AG20443 (cell line): ENCODE data around the gene BMP2K.
A peak's percentile ranks its signal among the peaks of the same experiment; 100 is the strongest.

Source experiments
- DNase-seq: peaks from one replicate; pipeline ENCODE4 v3.0.0; 2012; ENCODE audit warnings: low spot score, mixed read lengths

Gene BMP2K

DNA sequence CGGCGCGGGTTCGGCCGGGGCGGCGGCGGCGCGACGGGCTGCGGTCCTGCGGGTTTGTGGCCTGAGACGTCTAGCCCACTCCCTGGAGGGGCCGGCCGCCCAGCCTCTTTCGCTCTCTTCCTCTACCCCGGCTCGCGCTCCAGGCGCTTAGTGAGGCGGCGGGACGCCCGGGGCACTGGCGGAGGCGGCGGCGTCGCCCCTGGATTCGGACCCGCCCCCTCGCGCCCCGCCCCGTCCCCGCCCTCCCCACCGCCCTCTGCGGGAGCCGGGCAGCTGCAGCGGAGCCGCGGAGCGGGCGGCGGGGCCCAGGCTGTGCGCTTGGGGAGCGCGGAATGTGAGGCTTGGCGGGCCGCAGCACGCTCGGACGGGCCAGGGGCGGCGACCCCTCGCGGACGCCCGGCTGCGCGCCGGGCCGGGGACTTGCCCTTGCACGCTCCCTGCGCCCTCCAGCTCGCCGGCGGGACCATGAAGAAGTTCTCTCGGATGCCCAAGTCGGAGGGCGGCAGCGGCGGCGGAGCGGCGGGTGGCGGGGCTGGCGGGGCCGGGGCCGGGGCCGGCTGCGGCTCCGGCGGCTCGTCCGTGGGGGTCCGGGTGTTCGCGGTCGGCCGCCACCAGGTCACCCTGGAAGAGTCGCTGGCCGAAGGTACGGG, at the start of gene BMP2K:
Gene BMP2K (plus strand): TSS at position 272 of the 650 bp plus-strand sequence. CDS start 194 bp downstream, at position 466.
- DNase-seq, result peak; percentile 95

DNA sequence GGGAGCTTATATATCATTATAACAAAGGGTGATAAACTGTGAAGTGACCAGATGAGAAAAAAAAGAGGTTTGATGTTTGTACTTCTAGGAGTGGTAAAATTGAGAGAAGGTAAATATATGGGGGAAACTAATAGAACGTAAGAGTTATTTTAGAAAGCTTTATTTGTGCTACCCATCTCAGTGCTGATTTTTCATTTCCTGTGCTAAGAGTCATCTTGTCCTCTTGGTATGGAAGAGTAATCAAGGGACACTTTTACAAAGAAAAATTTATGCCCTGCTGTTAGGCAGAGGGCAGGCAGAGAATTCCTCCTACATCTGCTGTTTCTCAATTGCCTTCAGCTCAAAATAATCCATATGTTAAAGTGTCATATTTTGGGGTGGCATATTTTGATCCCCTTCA, 49.6 kb upstream of the BMP2K start:
- DNase-seq, result no peak

- no peak for DNase-seq
These were observed 43.6 kb upstream of the BMP2K start for GRCh38 chr4:78732332-78733104.

DNA sequence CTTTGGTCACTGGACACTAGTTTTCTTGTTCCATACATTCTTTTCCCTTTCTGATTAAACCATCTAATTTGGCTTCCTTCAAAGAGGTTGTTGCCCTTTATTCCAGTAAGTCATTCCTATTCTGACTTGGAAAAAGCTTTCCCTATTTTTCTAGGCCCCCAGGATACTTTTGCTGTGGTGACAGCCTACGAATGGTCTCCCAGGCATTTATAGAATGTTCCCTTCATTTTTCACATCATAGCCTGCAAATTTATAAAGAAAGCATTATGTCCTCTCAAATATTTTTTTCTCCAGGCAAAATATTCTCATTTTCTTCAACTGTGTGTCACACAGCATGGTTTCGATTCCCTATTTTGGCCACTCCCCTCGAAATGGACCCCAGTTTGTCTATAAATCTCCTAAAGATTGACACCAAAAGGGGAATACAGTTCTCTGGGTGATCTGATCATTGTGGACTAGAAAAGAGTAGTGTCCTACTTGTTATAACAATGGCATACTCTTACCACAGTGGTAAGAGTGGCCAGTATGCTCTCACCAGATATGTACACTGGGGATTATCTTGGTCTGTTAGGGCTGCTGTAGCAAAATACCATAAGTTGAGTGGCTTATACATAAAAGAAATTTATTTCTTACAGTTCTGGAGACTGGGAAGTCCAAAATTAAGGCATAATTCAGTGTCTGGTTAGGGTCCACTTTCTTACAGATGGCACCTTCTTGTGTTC, 41.5 kb upstream of the BMP2K start:
- DNase-seq, result no peak

DNA sequence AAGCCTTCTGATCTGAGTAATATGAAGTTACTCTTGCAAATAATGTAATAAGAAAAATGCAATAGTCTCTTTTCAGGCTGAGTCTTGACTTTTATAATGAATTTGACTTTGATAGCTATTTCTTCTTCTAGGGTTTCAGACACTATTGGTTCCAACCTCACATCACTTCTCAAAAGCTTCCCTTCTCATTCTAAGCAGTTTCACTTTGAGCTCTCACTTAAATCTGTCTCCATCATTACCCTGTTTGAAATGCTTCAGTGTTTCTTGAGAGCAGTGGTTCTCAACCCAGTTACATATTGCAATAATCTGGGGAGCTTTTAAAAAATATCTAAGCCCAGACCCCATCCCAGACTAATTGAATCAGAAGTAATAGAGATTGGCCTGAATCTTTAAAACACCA, 40.5 kb upstream of the BMP2K start:
- DNase-seq, result no peak

DNA sequence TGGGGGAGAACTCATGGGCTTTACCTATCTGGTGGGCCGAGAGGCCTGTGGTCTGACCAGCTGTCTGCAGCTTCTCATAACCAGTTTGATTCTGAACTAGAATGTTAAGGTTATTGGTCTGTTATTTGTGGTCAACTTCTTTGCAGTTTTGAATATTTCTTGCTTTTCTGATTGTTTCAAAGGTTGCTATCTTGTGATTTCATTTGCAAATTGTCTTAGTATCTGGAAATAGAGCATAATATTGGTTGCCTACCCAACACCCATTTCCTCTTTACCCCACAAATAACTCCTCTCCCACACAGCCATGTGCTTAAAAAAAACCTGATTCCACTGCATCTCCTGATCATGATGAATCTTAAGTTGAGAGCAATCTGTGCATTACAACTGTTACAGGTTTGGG, 39.1 kb upstream of the BMP2K start:
- DNase-seq, result no peak

DNA sequence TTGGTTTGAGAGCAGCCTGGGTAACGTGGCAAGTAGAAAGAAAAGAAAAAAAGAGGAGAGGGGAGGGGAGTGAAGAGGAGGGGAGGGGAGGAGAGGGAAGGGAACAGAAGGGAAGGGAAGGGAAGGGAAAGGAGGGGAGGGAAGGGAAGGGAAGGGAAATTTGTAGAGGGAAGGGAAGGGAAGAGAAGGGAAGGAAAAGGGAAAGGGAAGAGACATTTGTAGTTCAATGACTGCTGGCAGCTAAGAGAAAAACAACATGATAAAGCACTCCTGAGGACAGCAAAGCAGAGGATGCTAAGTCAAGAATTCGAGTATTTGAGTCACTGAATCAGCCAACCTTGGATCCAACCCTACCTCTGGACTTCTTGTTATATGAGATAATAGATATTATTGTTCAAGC, 38.2 kb upstream of the BMP2K start:
- DNase-seq, result no peak

- no peak for DNase-seq
These were observed 33.9 kb upstream of the BMP2K start for GRCh38 chr4:78742300-78742699.

- DNase-seq, result peak; percentile 20
These were observed 28.7 kb upstream of the BMP2K start for GRCh38 chr4:78747475-78747922.

DNA sequence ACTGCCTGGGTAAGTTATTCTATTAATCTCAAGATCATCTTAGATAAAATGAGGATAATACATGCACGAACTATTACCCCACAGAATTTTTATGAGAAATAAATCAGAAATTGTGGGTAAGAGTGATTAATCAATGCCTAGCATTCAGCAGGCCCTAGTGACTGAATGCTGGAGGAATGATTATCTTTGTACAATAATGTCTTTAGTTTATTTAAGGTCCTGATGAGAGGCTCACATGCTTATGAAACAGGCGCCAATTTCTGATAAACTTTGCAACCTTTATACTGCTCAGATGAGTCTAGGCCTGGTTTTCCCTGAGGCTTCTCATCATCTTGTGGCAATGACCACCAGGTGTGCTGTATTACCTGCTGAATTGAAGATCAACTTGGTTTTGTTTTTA, 27.8 kb upstream of the BMP2K start:
- no peak for DNase-seq

- DNase-seq, result no peak
These were observed 26.7 kb upstream of the BMP2K start for GRCh38 chr4:78749258-78749971.

GRCh38 chr4:78749972-78750727, 26.0 kb upstream of the BMP2K start:
- DNase-seq, result peak; percentile 16

- DNase-seq, result no peak
These were observed 23.1 kb upstream of the BMP2K start for GRCh38 chr4:78753091-78753490.

DNA sequence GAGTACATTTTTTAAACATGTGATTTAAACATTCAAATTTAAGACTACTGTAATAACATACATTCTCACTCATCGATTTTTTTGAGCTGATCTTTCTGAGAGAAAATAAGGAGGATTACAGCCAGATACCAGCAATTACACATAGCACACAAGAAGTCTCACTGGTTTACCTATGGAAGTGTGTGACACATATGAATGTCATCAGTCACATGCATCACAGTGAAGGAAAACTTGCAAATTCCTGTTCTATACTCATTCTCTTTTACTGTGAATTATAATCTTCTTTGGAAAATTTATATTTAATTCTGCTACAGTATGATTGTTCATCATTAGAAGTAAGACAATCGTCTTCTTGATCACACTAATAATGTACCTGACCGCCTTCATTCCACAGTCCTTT, 21.3 kb upstream of the BMP2K start:
- no peak for DNase-seq

DNA sequence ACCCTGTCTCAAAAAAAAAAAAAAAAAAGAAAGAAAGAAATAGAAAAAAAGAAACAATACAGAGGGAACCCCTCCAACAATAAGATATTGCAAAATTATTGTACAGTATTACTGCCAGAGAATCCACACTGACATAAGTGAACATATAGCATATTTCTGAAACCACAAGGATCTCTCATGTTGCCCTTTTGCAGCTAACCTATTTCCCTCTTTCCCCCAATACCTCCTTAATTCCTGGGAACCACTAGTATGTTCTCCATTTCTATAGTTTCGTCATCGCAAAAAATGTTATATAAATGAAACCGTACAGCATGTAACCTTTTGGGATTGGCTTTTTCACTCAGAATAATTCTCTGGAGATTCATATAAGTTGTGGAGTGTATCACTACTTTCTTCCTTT, 20.0 kb upstream of the BMP2K start:
- DNase-seq, result no peak

DNA sequence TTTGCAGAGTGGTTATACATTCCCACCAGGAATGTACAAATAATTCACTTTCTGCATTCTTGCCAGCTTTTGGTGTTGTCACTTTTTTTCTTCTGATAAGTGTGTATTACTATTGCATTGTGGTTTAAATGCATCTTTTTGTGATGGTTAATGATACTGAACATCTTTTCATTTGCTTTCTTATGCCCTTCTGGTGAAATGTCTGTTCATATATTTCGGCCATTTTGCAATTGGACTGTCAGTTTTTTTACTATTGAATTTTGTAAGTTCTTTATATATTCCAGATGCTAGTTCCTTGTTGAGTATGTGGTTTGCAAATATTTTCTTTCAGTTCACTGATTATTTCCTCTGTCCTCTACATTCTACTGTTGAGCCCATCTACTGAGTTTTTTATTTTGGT, 19.4 kb upstream of the BMP2K start:
- DNase-seq, result no peak

- no peak for DNase-seq
These were observed 18.6 kb upstream of the BMP2K start for GRCh38 chr4:78757574-78757973.

- no peak for DNase-seq
These were observed 18.1 kb upstream of the BMP2K start for GRCh38 chr4:78758085-78758484.

DNA sequence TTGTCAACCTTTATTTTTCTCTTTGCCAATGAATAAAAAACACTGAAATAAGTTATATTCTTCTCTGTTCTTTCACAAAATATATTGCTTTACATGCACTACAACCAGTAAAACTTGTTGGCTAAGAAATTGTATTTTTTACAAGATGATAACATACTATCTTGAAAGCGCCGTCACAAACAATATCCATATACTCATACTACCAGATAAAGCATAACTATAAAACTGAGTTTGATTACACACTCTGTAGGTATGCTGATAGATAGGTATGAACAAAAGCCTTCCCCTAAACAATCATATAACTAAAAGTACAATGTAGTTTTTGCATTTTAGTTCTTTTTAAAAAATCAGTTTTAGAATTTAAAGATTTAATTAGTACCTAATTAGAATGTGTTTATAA, 13.6 kb upstream of the BMP2K start:
- DNase-seq, result no peak

GRCh38 chr4:78763251-78763650, 12.9 kb upstream of the BMP2K start:
- no peak for DNase-seq

DNA sequence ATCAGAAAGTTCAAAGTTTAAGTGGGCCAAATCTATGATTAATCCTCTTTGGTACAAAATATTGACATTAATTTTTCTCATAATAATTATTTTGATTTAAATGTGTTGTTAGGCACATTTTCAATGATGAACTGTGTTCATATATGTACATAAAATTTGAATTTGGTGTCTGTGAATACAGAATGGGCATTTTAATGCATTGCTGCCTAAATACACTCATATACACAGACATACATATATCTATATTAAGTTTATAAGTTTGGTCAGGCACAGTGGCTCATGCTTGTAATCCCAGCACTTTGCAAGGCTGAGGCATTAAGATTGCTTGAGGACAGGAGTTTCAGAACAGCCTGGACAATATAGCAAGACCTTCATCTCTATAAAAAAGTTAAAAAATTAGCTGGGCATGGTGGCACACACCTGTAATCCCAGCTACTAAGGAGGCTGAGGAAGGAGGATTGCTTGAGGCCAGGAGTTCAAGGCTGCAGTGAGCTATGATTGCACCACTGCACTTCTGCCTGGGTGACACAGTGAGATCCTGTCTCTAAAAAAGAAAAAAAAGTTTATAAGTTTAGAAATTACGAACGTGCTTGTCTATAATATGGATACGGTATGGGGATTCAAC, 12.3 kb upstream of the BMP2K start:
- DNase-seq, result no peak
